ACC112 (cell line): ENCODE results near the gene CLEC4F.

Experiments
- H2AFZ ChIP-seq: fragments of 200-600 bp; sonication (generic); one replicate; pipeline ENCODE4 v1.6.0; 2017; ENCODE audit warnings: antibody characterized with exemption, low read length; ENCODE audit not compliant: unreplicated experiment
- H3K27ac ChIP-seq: fragments of 200-600 bp; sonication (generic); 2 replicates; pipeline ENCODE4 v1.5.1; 2014; ENCODE audit warnings: low read depth, mild to moderate bottlenecking, antibody characterized with exemption, low read length, moderate library complexity
- H3K27me3 ChIP-seq: fragments of 200-600 bp; sonication (generic); 2 replicates; pipeline ENCODE4 v1.6.1; 2014; ENCODE audit warnings: mild to moderate bottlenecking, antibody characterized with exemption, low read length, moderate library complexity, mixed read lengths; ENCODE audit not compliant: insufficient read depth
- H3K36me3 ChIP-seq: fragments of 200-600 bp; sonication (generic); 2 replicates; pipeline ENCODE4 v1.6.1; 2016; ENCODE audit warnings: mild to moderate bottlenecking, antibody characterized with exemption, low read length, moderate library complexity, mixed read lengths; ENCODE audit not compliant: insufficient read depth
- H3K4me1 ChIP-seq: fragments of 200-600 bp; sonication (generic); one replicate; pipeline ENCODE4 v1.6.1; 2016; ENCODE audit warnings: low read length, mixed read lengths; ENCODE audit not compliant: insufficient read depth, unreplicated experiment, control insufficient read depth
- H3K4me3 ChIP-seq: fragments of 200-600 bp; sonication (generic); 2 replicates; pipeline ENCODE4 v1.5.1; 2014; ENCODE audit warnings: mild to moderate bottlenecking, low read depth, low read length
- H3K79me2 ChIP-seq: fragments of 200-600 bp; sonication (generic); one replicate; pipeline ENCODE4 v1.6.0; 2016; ENCODE audit warnings: low read length; ENCODE audit not compliant: control insufficient read depth, unreplicated experiment, insufficient read depth

CLEC4F gene

GRCh38 chr2:70785137-70785911 is 35.1 kb downstream of the CLEC4F start:
- Histone ChIP-seq H3K36me3 (no peaks in the 10 kb centered on the region), H3K79me2 (no peaks in the 10 kb centered on the region), H3K27me3 (peaks cover 43% of the 10 kb centered on the region), H3K4me3 (no peak overlapping the region), H3K4me1 (no peaks in the 10 kb centered on the region), H2AFZ (no peak overlapping the region), H3K27ac (no peak overlapping the region)

GRCh38 chr2:70784320-70784719 is 36.1 kb downstream of the CLEC4F start:
- Histone ChIP-seq H3K27ac (no peak overlapping the region), H3K4me1 (no peaks in the 10 kb centered on the region), H3K79me2 (no peaks in the 10 kb centered on the region), H3K4me3 (no peak overlapping the region), H3K36me3 (no peaks in the 10 kb centered on the region), H2AFZ (no peak overlapping the region), H3K27me3 (peaks cover 36% of the 10 kb centered on the region)

GRCh38 chr2:70779911-70780545 is 40.4 kb downstream of the CLEC4F start:
- Histone ChIP-seq H3K27me3 (peaks cover 23% of the 10 kb centered on the region), H3K27ac (no peak overlapping the region), H2AFZ (no peak overlapping the region), H3K79me2 (no peaks in the 10 kb centered on the region), H3K4me3 (no peak overlapping the region), H3K36me3 (no peaks in the 10 kb centered on the region), H3K4me1 (peaks cover 4% of the 10 kb centered on the region)

GRCh38 chr2:70779491-70779890 is 40.9 kb downstream of the CLEC4F start:
- Histone ChIP-seq H3K27me3 (peaks cover 28% of the 10 kb centered on the region), H2AFZ (no peak overlapping the region)

GRCh38 chr2:70778676-70779075 is 41.7 kb downstream of the CLEC4F start:
- Histone ChIP-seq H3K27ac (no peak overlapping the region), H3K79me2 (no peaks in the 10 kb centered on the region), H3K27me3 (peaks cover 36% of the 10 kb centered on the region), H2AFZ (no peak overlapping the region), H3K4me1 (peaks cover 4% of the 10 kb centered on the region), H3K4me3 (no peak overlapping the region), H3K36me3 (no peaks in the 10 kb centered on the region)

More at GRCh38 chr2:70779491-70779890, 40.9 kb downstream of the CLEC4F start:
- Histone ChIP-seq H3K36me3 (no peaks in the 10 kb centered on the region), H3K4me3 (no peak overlapping the region), H3K27ac (no peak overlapping the region), H3K79me2 (no peaks in the 10 kb centered on the region), H3K4me1 (peaks cover 4% of the 10 kb centered on the region)

GRCh38 chr2:70777450-70777849 is 42.9 kb downstream of the CLEC4F start:
- Histone ChIP-seq H3K79me2 (no peaks in the 10 kb centered on the region), H3K4me3 (no peak overlapping the region), H3K27me3 (peaks cover 48% of the 10 kb centered on the region), H3K4me1 (peaks cover 4% of the 10 kb centered on the region), H3K27ac (no peak overlapping the region), H3K36me3 (no peaks in the 10 kb centered on the region), H2AFZ (no peak overlapping the region)

GRCh38 chr2:70776266-70776665 is 44.1 kb downstream of the CLEC4F start:
- Histone ChIP-seq H3K27ac (no peak overlapping the region), H3K36me3 (no peaks in the 10 kb centered on the region), H3K27me3 (peaks cover 60% of the 10 kb centered on the region), H3K4me1 (peaks cover 4% of the 10 kb centered on the region), H3K4me3 (no peak overlapping the region), H3K79me2 (no peaks in the 10 kb centered on the region), H2AFZ (no peak overlapping the region)

- Histone ChIP-seq H3K4me1 (peaks cover 4% of the 10 kb centered on the region), H3K79me2 (no peaks in the 10 kb centered on the region), H3K27me3 (peaks cover 70% of the 10 kb centered on the region), H2AFZ (no peak overlapping the region), H3K4me3 (no peak overlapping the region), H3K27ac (no peak overlapping the region), H3K36me3 (no peaks in the 10 kb centered on the region)
Observed at GRCh38 chr2:70775141-70775540, 45.3 kb downstream of the CLEC4F start.

GRCh38 chr2:70772486-70773155 is 47.8 kb downstream of the CLEC4F start:
- Histone ChIP-seq H3K27me3 (peaks cover 87% of the 10 kb centered on the region), H3K36me3 (no peaks in the 10 kb centered on the region), H3K79me2 (no peaks in the 10 kb centered on the region), H2AFZ (no peak overlapping the region), H3K4me1 (peaks cover 3% of the 10 kb centered on the region), H3K27ac (no peak overlapping the region), H3K4me3 (no peak overlapping the region)

- Histone ChIP-seq H2AFZ (no peak overlapping the region), H3K36me3 (no peaks in the 10 kb centered on the region), H3K27ac (no peak overlapping the region), H3K4me3 (no peak overlapping the region), H3K4me1 (no peaks in the 10 kb centered on the region), H3K79me2 (no peaks in the 10 kb centered on the region), H3K27me3 (peaks cover 96% of the 10 kb centered on the region)
Observed at GRCh38 chr2:70771446-70771845, 49.0 kb downstream of the CLEC4F start.
